ENCODE results near the gene SERP2. TPM values are rescaled to one million over a fixed set of nuclear protein-coding genes. Genes with fewer than 3 reads are reported as not detected.

SERP2 gene
- total and polyA plus RNA-seq, 9 of the 15 experiments (the other 6 are each of a cell fraction or from before 2014, with no cell fraction given), result 0.13 TPM; not detected in 8

DNA sequence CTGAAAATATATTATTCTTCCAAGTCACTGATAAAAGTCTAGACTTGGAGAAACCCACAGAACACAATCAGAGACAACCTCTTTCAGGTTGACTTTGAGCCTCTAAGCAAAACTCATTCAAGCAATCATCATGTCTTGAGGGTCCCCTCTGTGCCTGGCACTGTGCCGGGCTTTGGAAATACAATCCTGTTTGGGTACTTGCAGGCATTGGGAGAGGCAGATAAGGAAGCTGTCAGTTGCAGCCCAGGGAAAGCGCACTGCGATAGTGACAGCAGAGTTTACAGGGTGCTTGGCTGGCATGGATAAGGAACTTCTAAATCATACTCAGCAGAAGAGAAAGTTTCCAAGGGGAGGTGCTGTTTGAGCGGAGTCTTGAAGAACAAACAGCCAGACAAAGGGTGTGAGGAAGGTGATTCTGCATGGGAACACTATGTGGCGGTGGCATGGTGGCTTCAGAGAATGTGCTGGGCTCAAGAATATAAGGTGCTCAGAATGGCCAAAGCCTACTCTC, 9.1 kb downstream of the SERP2 start (continued):
- TF ChIP-seq NFIX (CRISPR knock-in tag; IDR thresholded peaks at IDR 0.05; ENCODE audit: low read depth), result no peak
- TF ChIP-seq ZNF507 (tag; conservative IDR thresholded peaks at IDR 0.05), result no peak
- TF ChIP-seq THRAP3 (IDR thresholded peaks at IDR 0.05; ENCODE audit: borderline replicate concordance), result no peak
- no peak for TF ChIP-seq ZBED1 (IDR thresholded peaks at IDR 0.05)
- peak; percentile 28 for TF ChIP-seq SMAD1 (IDR thresholded peaks at IDR 0.05; ENCODE audit: low read depth, low read length, partially characterized antibody)
- TF ChIP-seq BDP1 (IDR thresholded peaks at IDR 0.05; ENCODE audit: insufficient read depth, insufficient read length), result no peak
- TF ChIP-seq TRIM28 (IDR thresholded peaks at IDR 0.05), result no peak
- TF ChIP-seq, protein P1, sequence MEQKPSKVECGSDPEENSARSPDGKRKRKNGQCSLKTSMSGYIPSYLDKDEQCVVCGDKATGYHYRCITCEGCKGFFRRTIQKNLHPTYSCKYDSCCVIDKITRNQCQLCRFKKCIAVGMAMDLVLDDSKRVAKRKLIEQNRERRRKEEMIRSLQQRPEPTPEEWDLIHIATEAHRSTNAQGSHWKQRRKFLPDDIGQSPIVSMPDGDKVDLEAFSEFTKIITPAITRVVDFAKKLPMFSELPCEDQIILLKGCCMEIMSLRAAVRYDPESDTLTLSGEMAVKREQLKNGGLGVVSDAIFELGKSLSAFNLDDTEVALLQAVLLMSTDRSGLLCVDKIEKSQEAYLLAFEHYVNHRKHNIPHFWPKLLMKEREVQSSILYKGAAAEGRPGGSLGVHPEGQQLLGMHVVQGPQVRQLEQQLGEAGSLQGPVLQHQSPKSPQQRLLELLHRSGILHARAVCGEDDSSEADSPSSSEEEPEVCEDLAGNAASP (IDR thresholded peaks at IDR 0.05), result no peak
- TF ChIP-seq ELF1 (tag; IDR thresholded peaks at IDR 0.05), result no peak
- TF ChIP-seq, protein P2, sequence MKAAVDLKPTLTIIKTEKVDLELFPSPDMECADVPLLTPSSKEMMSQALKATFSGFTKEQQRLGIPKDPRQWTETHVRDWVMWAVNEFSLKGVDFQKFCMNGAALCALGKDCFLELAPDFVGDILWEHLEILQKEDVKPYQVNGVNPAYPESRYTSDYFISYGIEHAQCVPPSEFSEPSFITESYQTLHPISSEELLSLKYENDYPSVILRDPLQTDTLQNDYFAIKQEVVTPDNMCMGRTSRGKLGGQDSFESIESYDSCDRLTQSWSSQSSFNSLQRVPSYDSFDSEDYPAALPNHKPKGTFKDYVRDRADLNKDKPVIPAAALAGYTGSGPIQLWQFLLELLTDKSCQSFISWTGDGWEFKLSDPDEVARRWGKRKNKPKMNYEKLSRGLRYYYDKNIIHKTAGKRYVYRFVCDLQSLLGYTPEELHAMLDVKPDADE (conservative IDR thresholded peaks at IDR 0.05; ENCODE audit: control insufficient read depth, low read depth, low read length), result peak; percentile 56; the same call in 1 of the 2 replicates
- TF ChIP-seq, protein P3, sequence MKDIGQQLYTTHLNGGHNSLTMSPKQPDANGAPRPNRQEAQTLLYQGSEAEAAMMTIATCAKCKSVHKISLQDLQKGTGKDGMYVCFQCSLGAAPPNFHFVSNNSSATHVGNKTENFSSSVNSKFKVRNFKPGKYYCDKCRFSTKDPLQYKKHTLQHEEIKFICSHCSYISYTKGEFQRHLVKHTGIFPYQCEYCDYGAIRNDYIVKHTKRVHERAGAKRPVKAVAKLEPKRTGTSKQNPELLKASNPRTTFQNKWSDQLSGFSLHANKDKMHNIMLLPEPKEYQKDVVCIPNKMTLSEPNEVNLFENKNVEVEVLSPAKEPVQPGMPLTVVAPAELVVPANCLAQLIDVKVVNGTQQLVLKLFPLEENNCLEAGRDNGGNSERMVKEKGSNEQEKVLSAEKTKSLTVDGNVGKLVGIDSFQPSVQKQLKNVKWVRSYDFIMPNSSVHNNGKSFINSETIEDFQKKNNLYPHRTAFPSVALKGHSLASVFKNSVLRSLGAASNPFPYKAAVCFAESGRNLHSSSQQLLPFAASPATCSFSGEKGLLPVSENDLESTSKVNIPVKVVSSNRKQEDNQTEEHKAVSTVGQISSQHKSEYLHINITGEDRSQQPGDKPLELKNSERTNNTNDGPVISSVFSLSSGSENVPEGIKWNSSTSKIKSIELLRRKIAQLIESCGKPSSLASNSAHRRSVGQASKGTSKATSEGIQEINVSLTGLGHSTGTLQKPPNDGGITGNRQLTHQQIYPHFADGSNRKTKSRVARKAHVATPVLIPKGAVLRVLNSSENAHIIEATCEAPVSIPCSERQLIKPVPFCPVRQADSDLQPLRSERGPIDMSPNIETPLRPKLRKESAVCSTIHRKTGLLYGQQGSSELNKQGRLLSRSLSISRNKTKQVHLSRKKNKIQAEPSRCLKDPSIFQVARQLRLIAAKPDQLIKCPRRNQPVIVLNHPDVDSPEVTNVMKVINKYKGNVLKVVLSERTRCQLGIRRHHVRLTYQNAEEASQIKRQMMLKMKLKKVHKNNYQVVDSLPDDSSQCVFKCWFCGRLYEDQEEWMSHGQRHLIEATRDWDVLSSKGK (CRISPR knock-in tag; IDR thresholded peaks at IDR 0.05), result no peak
- no peak for TF ChIP-seq IFI16 (CRISPR knock-in tag; IDR thresholded peaks at IDR 0.05)
- no peak for TF ChIP-seq COPS2 (conservative IDR thresholded peaks at IDR 0.05)
- TF ChIP-seq ZSCAN29 (IDR thresholded peaks at IDR 0.05), result no peak
- no peak for TF ChIP-seq JUNB (CRISPR knock-in tag; conservative IDR thresholded peaks at IDR 0.05)
- no peak for TF ChIP-seq ZNF232 (CRISPR knock-in tag; IDR thresholded peaks at IDR 0.05)
- no peak for TF ChIP-seq FOXK1 (CRISPR knock-in tag; IDR thresholded peaks at IDR 0.05; ENCODE audit: borderline replicate concordance)
- no peak for TF ChIP-seq ZNF134 (CRISPR knock-in tag; conservative IDR thresholded peaks at IDR 0.05)
- TF ChIP-seq ZNF589 (CRISPR knock-in tag; IDR thresholded peaks at IDR 0.05; ENCODE audit: low read depth), result no peak
- no peak for TF ChIP-seq MTA1 (IDR thresholded peaks at IDR 0.05; ENCODE audit: borderline replicate concordance)
- TF ChIP-seq, protein P4, sequence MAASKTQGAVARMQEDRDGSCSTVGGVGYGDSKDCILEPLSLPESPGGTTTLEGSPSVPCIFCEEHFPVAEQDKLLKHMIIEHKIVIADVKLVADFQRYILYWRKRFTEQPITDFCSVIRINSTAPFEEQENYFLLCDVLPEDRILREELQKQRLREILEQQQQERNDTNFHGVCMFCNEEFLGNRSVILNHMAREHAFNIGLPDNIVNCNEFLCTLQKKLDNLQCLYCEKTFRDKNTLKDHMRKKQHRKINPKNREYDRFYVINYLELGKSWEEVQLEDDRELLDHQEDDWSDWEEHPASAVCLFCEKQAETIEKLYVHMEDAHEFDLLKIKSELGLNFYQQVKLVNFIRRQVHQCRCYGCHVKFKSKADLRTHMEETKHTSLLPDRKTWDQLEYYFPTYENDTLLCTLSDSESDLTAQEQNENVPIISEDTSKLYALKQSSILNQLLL (CRISPR knock-in tag; IDR thresholded peaks at IDR 0.05; ENCODE audit: borderline replicate concordance), result no peak
- TF ChIP-seq ZBTB1 (CRISPR knock-in tag; IDR thresholded peaks at IDR 0.05; ENCODE audit: borderline replicate concordance, low read depth), result no peak
- no peak for TF ChIP-seq ZNF561 (CRISPR knock-in tag; conservative IDR thresholded peaks at IDR 0.05)
- no peak for TF ChIP-seq ESRRB (CRISPR knock-in tag; IDR thresholded peaks at IDR 0.05; ENCODE audit: borderline replicate concordance)
- peak; percentile 83 for TF ChIP-seq SMAD4 (CRISPR knock-in tag; conservative IDR thresholded peaks at IDR 0.05)

Data from K562 (cell line).